Heart right ventricle (tissue), 16 donors: ENCODE data around the gene SERPINH1. TPM values are rescaled to one million over a fixed set of nuclear protein-coding genes. Genes with fewer than 3 reads are reported as not detected.
A peak's percentile ranks its signal among the peaks of the same experiment; 100 is the strongest.

ENCODE experiments used
- ATAC-seq, 8 donors: fragments of 200-7000 bp; cut with Tn5 transposase; one replicate each; pipeline ENCODE4 v1.9.1; 2020; ENCODE audit warnings: mild to moderate bottlenecking in 8 of 8, moderate library complexity in 8 of 8, moderate number of reproducible peaks in 1 of 8
- DNase-seq, 2 donors: peaks; one replicate each; pipeline ENCODE4 v3.0.0-alpha.2; 2020
- H3K27ac ChIP-seq, 10 donors: fragments of 200-600 bp; sonication (generic) in 2 of 10; one replicate each; pipeline versions ENCODE4 v1.5.0 to v1.8.0; 2020 to 2022; ENCODE audit warnings: mild to moderate bottlenecking in 3 of 10
- H3K27me3 ChIP-seq, 7 donors: fragments of 200-600 bp; one replicate each; pipeline ENCODE4 v1.8.0; 2021 to 2022; ENCODE audit warnings: mild to moderate bottlenecking in 2 of 7
- H3K36me3 ChIP-seq, 9 donors: fragments of 200-600 bp; sonication (generic) in 1 of 9; one replicate each; pipeline versions ENCODE4 v1.5.0 to v1.8.0; 2020 to 2022; ENCODE audit warnings: mild to moderate bottlenecking in 2 of 9
- H3K4me1 ChIP-seq, 9 donors: fragments of 200-600 bp; sonication (generic) in 1 of 9; one replicate each; pipeline versions ENCODE4 v1.5.0 to v1.8.0; 2020 to 2022; ENCODE audit warnings: mild to moderate bottlenecking in 4 of 9
- H3K4me3 ChIP-seq, 10 donors: fragments of 200-600 bp; sonication (generic) in 2 of 10; one replicate each; pipeline versions ENCODE4 v1.5.0 to v1.8.0; 2020 to 2022; ENCODE audit warnings: mild to moderate bottlenecking in 7 of 10, moderate library complexity in 2 of 10
- H3K9me3 ChIP-seq, 11 donors: fragments of 200-600 bp in 10 of 11; sonication (generic) in 2 of 11; one replicate each; pipeline versions ENCODE4 v1.5.0 to v1.8.0; 2013 to 2022; ENCODE audit warnings: mild to moderate bottlenecking in 2 of 11, control low read depth in 1 of 11, moderate library complexity in 1 of 11
- CTCF ChIP-seq, 9 donors: fragments of 200-600 bp; sonication (generic) in 2 of 9; IDR thresholded peaks; one replicate each; pipeline versions ENCODE4 v1.5.0 to v1.8.0; 2021 to 2022; ENCODE audit warnings: antibody characterized with exemption in 9 of 9, mild to moderate bottlenecking in 5 of 9, moderate library complexity in 1 of 9
- WGBS, 2 donors: extraction: QIAGEN DNeasy Blood & Tissue Kit; methylation state at CpG; one replicate each; pipeline ENCODE4 v1.1.7; 2013; ENCODE audit warnings: inconsistent platforms in 1 of 2; 5-methylcytosine and 5-hydroxymethylcytosine counted together
- intact Hi-C, 10 donors: fragments of 100-400 bp; cut with DNase I; formaldehyde crosslinking; loops; one replicate each; pipeline versions ENCODE4 v1.11.1 to v1.14.2; 2022
- polyA plus RNA-seq, 2 donors: library from polyadenylated mRNA; stranded (reverse); fragments of 200-250 nt; gene quantifications; one replicate each; pipeline ENCODE4 v1.2.3, GENCODE V29; 2013
- total RNA-seq, 10 donors: library from RNA; stranded (reverse); fragmentation: NEBNext Ultra II Directional in 3 of 10; extraction: Animal tissue kit (Norgen Biotek cat#: 25700) in 3 of 10; gene quantifications; one replicate each; pipeline versions ENCODE4 v1.2.1 to v1.2.4, GENCODE V29; 2021 to 2023
- donor health status: Arrhythmogenic right ventricular cardiomyopathy.
- donor health status: ischemic (EF 13 %, LVEDD 7.1; RV severe dilation, severe dysfunction).
- donor health status: healthy with polysubstance abuse.
- donor health status: DM: no; HTN: yes; CAD: no.
- donor health status: DM: no; HTN: no; CAD: no.
- donor health status: ischemic (EF 25% LVEDD 6.9; RV normal size, moderate dysfunction).
- donor health status: ischemic (EF 25% LVEDD 5.7; RV mildly dilated, moderate dysfunction).
- donor health status: healthy.
- donor health status: DM: yes; HTN: yes; CAD: no.
- donor health status: Ischemic cardiomyopathy.
- donor health status: ischemic (EF 35%, LVEDD 5.7; RV mildly dilated, moderate dysfunction).
- donor health status: nonischemic (EF 11% LVEDD 7.7; RV severe dilation, severe dysfunction).
- donor health status: DM: yes; HTN: yes; CAD: no.
- donor health status: PGD.
- donor health status: ischemic (EF 29% LVEDD 5.4; RV normal size, mild dysfunction).
- donor health status: nonischemic (EF 23%, LVEDD 6.1; RV moderate dilation, normal function).

The SERPINH1 gene
- total and polyA plus RNA-seq, 12 donors: 31.8 to 218 (median 53.2) TPM

- Histone ChIP-seq H3K27me3 (no peaks in the 10 kb centered on the region), H3K4me3 (no peak overlapping the region), H3K27ac (no peak overlapping the region), H3K4me1 (peaks cover 9 to 23% (median 19%) of the 10 kb centered on the region in 9 donors), H3K36me3 (no peaks in the 10 kb centered on the region), H3K9me3 (no peaks in the 10 kb centered on the region)
- ATAC-seq: no peak
- WGBS, 2 donors: 98 to 99% methylated on average over 5 of the region's 5 CpGs
- intact Hi-C loops: loop anchor here in 9 of 10 donors (2.0 to 10.0 kb wide), 10 partner anchors 27 to 775 kb away; partner anchors contain the start of genes DGAT2 (in 2 of the 9) and MAP6 (in 1 of the 9)
- DNase-seq: no peak
- no peak for TF ChIP-seq CTCF (IDR thresholded peaks at IDR 0.05)
These were observed 12.6 kb upstream of the SERPINH1 start for GRCh38 chr11:75549370-75549958.

GRCh38 chr11:75553182-75553581, 8.9 kb upstream of the SERPINH1 start:
- no peak for TF ChIP-seq CTCF (IDR thresholded peaks at IDR 0.05)
- Histone ChIP-seq H3K9me3 (no peaks in the 10 kb centered on the region), H3K4me3 (no peak overlapping the region), H3K36me3 (no peaks in the 10 kb centered on the region), H3K27ac (peak overlapping the region in 9 of 10 donors; percentile 82 to 98 (median 93)), H3K4me1 (peaks cover 13 to 45% (median 35%) of the 10 kb centered on the region in 9 donors), H3K27me3 (no peaks in the 10 kb centered on the region)
- no peak for ATAC-seq
- WGBS, 2 donors: 88 to 91% methylated on average over 6 of the region's 6 CpGs
- no peak for DNase-seq
- intact Hi-C loops: loop anchor here in 2 of 10 donors (5.0 to 10.0 kb wide), 2 partner anchors 114 to 592 kb away; partner anchors contain the start of gene MAP6 (in 1 of the 2)

DNA sequence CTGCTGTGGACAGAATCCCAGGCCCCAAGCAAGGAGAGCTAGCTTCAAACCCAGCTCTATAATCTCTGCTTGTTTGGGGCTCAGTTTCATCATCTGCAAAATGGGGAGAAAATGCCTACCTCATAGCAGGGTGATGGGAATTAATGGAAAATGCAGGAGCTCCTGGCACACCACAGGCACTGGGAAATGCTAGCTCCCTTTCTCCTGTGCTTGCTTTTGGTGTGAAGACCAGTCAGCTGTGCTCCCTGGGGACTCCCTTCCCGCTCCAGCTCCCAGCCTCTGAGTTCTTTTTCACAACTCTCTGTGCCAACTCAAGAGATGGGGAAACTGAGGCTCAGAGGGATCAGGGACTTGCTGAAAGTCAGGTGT, 8.2 kb upstream of the SERPINH1 start:
- 19 to 21% methylated on average over 1 of the region's 1 CpG for WGBS, 2 donors
- intact Hi-C loops: loop anchor here in 2 of 10 donors (5.0 to 10.0 kb wide), 2 partner anchors 113 to 591 kb away; partner anchors contain the start of gene MAP6 (in 1 of the 2)
- ATAC-seq (peak in 1 of 8 donors; percentile 13), DNase-seq (no peak)
- Histone ChIP-seq H3K27me3 (no peaks in the 10 kb centered on the region), H3K36me3 (no peaks in the 10 kb centered on the region), H3K4me1 (peaks cover 13 to 52% (median 42%) of the 10 kb centered on the region in 9 donors), H3K9me3 (no peaks in the 10 kb centered on the region), H3K27ac (peak overlapping the region in 9 of 10 donors; percentile 82 to 98 (median 93)), H3K4me3 (peak overlapping the region in 3 of 10 donors; percentile 4 to 42 (median 39))
- no peak for TF ChIP-seq CTCF (IDR thresholded peaks at IDR 0.05)

- intact Hi-C loops: loop anchor here in 2 of 10 donors (5.0 to 10.0 kb wide), 2 partner anchors 113 to 590 kb away; partner anchors contain the start of gene MAP6 (in 1 of the 2)
- Histone ChIP-seq H3K27me3 (no peaks in the 10 kb centered on the region), H3K36me3 (no peaks in the 10 kb centered on the region), H3K4me3 (peak overlapping the region in 7 of 10 donors; percentile 8 to 42 (median 34)), H3K4me1 (peaks cover 13 to 58% (median 47%) of the 10 kb centered on the region in 9 donors), H3K27ac (peak overlapping the region; percentile 52 to 98 (median 92)), H3K9me3 (no peaks in the 10 kb centered on the region)
- DNase-seq (peak; percentile 93 to 94), ATAC-seq (peak; percentile 87 to 95 (median 93))
- TF ChIP-seq CTCF (IDR thresholded peaks at IDR 0.05): no peak
- 11 to 19% methylated on average over 21 of the region's 21 CpGs for WGBS, 2 donors
These were observed 7.6 kb upstream of the SERPINH1 start for GRCh38 chr11:75554258-75555022.
